ENCODE data around the gene OPN3. TPM values are rescaled to one million over a fixed set of nuclear protein-coding genes. Genes with fewer than 3 reads are reported as not detected.

Gene OPN3
- total RNA-seq, 2 donors from 2014 or later: 4.4 to 4.5 TPM

Other genes with a start within 250 kb of the OPN3 start
- gene FH, start 120.6 kb downstream of the OPN3 start, total RNA-seq: 10 to 100 TPM; 53.8 to 63.6 TPM
- gene KMO, start 108.0 kb downstream of the OPN3 start, total RNA-seq: not detected
- 10 to 100 TPM in 1 of 2 donors, 1 to 10 TPM in 1; 9.8 to 11.7 TPM for gene CHML, start within 50 bp of the OPN3 start, total RNA-seq
- not detected for gene WDR64, start 11.9 kb upstream of the OPN3 start, total RNA-seq
- 10 to 100 TPM; 23.7 to 55.0 TPM for gene EXO1, start 207.8 kb upstream of the OPN3 start, total RNA-seq

Measured in natural killer cell treated with Interleukin-12 subunit alpha and Interleukin-12 subunit beta and Interleukin-15 and Interleukin-18, amount 100 ng/mL, for 72 hours (primary cell).